Stimulated activated naive CD8-positive, alpha-beta T cell treated with anti-CD3 and anti-CD28 coated beads, Interleukin-15, Interleukin-2, amounts not matched to agents 100 U/mL and 50 U/mL, for 24 hours (primary cell): ENCODE measurements around the gene MOGAT1.
"Not testable (repeated sequence)": the region's sequence is repeated elsewhere in the genome, so short reads cannot be mapped to it uniquely, and the experiment has no call there.

ENCODE experiments used
- ATAC-seq: fragments of 150-1000 bp; cut with Tn5 transposase; one replicate; pipeline ENCODE4 v1.10.0; 2021
- DNase-seq: peaks from one replicate; pipeline ENCODE4 v3.0.0; 2021

MOGAT1 gene

DNA sequence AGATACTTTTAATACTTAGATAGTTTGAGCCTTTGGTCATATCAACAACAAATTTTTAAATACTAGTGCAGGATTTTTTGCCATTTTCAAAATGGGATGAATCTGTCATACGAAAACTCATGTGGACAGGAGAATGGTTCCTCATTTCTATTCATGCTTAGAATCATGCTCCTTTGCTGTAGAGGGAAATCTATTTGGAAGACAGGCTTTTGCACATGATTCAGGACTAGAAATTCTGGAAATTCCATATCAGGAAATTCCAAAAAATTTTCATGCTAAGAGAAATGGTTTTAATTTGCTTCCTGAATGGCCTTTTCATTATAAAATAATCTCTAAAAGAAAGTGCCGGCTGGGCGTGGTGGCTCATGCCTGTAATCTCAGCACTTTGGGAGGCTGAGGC is 39.3 kb downstream of the MOGAT1 start:
- ATAC-seq (no peak), DNase-seq (no peak)

DNA sequence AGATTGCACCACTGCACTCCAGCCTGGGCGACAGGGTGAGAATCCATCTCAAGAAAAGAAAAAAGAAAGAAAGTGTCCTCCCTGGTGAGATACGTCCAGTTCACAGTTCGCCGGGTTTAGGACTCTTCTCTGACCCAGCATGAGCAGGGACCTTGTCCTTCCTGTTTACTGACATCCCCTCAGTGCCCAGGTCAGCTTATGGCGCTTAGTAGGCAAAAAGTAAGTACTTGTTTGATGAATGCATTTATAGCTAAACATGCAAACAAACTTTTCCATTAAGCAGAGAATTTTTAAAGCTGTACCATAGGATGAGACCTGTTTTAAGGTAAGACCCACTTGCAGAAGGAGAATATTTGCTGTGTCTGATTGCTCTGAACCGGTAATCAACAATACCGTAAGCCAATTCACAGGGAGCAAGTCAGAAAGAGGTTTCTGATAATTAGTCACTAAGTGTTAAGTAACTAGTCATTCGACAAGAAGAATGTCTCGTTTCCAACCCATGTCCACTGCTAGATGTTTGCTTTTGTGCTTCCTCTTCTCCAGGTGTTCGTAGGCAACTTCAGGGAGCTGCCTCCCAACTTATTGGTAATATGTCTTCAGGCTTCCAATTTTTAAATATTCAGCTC is 40.0 kb downstream of the MOGAT1 start:
- ATAC-seq, result no peak
- DNase-seq, result no peak

DNA sequence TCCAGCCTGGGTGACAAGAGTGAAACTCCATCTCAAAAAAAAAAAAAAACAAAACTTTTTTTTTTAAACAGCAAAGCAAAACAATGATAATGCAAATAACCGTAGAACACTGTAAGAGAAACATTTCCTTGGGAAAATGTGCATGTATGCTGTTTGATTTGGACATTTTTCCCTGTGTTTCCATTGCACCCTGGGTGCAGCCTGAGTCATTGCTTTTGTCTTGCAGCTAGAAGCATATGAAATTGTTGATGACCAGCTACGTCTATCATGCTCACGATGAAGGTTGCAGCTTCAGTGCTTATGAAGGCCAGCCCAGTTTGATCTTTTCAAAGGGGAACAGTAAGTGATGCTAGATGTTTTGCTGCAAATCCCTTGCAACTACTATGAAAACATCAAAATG is 41.5 kb downstream of the MOGAT1 start:
- DNase-seq (no peak), ATAC-seq (no peak)

DNA sequence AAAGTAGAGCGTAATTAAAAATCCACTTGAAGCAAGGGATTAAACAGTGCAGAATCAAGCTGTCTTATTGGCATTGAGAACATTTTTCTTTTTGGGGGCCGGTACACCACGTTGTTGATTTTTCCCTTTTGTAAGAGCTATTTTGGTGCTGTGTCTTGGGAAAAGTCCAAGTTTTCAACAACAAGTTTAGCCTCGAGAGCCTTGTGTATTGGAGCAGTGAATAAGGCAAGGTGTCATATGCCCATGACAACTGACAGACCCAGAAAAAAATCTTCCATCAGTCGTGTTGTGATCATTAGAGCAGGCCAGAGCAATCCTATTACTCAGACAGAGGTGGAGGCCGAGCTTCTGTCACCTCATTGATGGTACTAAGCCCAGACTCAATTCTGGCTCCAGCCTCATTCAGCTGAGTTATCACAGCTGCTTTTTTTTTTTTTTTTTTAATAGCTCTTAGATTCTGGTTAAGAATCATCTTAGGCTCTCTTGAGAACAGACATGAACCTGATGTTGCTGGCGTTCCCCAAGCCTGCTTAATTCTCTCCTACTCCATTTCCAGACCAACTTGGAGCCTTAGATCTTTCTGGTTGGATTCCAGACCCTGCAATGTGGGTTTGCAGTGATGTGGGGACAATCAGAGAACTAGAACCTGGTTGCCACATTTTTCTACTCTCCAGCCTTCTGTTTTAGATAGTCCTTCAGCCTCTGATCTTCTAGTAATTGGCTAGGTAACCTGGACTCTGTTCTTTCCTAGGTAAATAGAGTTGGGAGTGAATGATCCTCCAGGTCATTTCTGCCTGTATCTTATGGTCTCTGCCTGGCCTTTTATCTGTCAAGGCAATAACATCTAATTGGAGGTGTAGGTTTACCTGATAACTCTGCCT is 43.1 kb downstream of the MOGAT1 start:
- ATAC-seq (no peak), DNase-seq (no peak)

DNA sequence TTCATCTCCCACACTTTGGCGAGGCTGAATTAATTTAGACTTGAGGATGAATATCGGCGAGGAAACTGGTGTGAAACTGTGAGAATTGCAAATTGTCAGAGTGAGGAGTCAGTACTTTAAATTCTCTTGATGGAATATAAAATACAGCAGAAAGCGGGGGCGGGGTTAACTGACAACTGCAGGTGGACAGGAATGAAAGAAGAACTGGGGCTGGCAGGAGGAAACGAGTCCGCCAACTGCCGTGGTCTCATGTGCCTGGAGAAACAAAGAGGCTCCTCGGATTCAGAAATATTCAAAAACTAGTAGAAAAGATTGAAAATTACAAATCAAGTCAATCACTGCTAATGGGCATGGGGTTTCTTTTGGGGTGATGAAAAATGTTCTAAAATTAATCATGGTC is 44.3 kb downstream of the MOGAT1 start:
- DNase-seq, result no peak
- no peak for ATAC-seq

DNA sequence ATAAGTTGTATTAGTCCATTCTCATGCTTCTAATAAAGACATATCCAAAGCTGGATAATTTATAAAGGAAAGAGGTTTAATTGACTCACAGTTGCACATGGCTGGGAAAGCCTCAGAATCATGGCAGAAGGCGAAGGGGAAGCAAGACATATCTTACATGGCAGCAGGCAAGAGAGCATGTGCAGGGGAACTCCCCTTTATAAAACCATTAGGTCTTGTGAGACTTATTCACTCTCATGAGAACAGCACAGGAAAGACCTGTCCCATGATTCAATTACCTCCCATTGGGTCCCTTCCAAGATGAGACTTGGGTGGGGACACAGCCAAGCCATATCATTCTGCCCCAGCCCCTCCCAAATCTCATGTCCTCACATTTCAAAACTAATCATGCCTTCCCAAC is 48.3 kb downstream of the MOGAT1 start:
- not testable (repeated sequence) for DNase-seq, ATAC-seq

DNA sequence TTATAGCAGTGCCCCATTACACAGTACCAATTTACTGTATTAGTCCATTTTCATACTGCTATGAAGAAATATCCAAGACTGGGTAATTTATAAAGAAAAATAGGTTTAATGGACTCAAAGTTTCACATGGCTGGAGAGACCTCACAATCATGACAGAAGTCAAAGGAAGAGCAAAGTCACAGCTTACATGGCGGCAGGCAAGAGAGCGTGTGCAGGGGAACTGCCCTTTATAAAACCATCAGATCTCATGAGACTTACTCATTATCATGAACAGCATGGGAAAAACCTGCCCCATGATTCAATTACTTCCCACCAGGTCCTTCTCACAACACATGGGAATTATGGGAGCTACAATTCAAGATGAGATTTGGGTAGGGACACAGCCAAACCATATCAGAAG is 50.1 kb downstream of the MOGAT1 start:
- ATAC-seq, DNase-seq: not testable (repeated sequence)

DNA sequence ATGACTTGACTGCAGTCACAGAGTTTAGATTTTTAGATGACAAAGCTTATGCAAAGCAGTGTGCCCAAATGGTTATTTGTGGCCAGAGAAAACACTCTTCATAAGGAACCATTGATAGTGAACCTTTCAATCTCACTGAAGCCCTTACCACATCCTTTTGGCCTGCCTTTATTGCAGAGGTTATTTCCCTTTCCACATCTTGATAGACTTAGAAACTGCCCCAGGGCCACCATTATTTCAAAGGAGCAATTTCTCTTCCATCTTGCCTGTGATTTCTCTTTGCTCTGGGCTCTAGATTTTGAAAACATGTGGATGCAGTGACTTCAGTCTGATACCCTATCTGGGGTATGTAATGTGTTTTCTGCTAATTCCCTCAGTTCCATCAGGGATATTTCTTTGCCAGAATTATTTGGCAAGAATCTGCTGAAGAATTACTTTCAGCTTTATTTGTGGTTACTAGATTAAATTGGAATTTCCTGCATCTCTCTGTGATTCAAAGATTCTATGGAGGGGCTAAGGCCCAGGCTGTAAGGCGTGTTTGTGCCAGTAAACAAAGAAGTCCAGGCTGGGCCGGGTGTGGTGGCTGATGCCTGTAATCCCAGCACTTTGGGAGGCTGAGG is 51.0 kb downstream of the MOGAT1 start:
- no peak for DNase-seq
- no peak for ATAC-seq

DNA sequence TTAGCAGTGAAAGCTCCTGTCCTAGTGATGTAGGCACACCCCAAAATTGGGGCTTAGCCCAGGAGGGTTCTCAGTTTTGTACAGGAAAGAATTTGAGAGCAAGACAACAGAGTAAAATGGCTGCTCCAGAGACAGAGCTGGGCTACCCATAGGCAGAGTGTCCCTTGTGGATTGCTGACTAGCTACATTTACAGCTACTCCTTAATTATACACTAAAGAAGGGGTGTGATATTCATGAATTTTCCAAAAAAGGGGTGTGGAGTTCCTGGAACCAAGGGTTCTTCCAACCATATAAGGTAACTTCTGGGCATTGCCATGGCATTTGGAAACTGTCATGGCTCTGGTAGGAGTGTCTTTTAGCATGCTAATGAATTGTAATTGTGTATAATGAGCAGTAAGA is 52.8 kb downstream of the MOGAT1 start:
- DNase-seq, result no peak
- no peak for ATAC-seq

DNA sequence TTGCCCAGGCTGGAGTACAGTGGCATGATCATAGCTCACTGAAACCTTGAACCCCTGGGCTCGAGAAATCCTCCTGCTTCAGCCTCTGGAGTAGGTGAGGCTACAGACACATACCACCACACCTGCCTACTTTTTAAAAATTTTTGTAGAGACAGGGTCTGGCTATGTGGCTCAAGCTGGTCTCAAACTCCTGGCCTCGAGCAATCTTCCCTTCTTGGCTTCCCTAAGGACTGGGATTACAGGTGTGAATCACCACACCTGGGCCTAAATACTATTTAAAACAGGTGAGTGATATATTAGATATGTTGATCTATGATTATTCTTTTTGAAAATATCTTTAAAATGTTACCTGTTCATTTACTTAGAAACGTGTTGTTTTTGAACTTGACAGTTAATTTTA is 57.2 kb downstream of the MOGAT1 start:
- no peak for DNase-seq
- ATAC-seq, result no peak

DNA sequence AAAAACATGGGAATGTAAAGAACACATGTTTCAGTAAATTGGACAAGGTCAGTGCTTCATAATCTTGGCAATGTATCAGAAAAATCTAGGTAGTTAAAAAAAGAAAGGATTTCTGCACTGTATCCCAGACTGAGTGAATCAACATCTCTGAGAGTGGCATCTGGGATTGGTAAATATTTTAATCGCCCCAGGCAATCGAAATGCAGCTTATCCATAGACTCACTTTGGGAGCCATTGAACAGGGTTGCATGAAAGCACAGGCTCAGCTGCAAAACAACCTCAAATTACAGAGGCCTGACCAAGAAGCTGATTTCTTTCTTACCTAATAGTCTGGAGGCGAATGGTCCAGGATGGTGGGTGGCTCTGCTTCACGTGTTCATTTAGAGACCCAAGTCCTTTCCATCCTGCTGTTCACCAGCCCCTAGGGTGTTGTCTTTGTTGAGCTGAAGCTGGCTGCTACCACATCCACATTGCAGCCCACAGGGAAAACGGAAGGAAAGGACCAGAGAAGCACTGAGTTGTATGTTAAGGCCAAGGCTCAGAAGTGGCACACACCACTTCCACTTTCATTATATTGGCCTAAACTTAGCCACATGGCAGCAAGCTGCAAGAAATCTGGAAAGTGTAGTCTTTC is 59.0 kb downstream of the MOGAT1 start:
- ATAC-seq (no peak), DNase-seq (no peak)

DNA sequence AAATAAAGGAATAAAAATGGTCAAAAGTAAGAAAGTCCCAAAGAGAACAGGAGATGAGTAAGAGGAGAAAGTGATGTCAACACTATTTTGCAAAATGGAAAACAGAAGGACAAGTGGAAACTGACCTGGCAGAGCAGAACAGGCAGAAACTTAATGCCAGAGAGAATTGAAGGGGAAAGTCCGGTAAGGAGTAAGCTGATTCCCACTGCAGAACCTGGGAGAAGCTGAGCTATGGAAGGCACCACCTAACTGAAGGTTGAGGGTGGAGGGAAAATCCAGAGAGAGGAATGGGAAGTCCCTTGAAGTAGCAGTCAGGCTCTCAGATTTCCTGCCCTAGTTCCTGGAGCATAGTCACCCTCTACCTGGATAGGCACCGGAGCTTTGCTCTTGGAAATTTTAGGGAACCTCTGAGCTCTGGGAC is 59.8 kb downstream of the MOGAT1 start:
- ATAC-seq (no peak), DNase-seq (no peak)

DNA sequence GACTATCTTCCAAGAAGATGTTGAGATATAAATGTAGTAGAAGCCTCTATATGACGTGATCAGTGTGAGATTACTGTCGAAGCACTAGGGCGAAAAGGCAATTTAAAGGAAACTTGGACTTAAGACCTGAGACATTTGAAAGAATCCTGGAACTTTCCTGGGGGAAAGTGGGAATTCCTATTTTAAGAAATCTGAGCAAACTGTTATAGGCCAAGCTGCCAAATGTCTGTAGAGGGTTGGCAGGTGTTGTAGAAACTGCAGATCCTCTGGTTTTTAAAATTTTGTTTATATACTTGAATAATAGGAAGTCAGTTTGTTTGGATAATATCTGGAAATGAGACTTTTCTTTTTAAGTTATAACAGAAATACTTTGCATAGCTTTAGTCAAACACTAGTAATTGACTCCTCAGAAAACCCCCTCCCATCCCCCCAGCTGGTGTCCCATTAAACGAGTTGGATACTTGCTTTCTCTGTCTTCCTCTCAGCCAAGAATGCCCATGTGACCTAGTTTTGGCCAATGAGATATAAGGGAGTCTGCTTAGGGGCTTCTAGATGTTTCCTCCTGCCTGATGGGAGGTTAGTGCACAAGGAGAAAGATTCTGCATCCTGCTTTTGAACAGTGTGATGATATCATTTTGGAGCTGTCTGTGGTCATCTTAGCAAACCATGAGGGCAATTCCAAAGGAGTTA is 61.2 kb downstream of the MOGAT1 start:
- DNase-seq, result no peak
- ATAC-seq, result no peak

DNA sequence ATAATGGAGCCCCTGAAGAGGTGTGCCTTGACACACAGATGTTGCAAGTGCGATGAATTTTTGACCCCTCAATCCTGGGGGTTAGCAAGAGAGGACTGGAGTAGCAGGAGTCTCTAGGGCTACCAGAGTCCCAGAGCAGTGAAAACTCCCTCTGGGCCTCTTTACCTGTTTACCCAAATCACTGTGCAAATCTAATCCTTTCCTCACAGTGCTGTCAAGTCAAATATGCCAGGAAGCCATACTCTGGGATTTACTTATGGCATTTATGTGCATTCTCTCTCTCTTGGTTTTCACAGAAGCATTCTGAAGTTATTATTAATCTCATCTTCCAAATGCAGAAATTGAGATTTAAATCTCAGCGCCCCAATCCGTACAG is 62.0 kb downstream of the MOGAT1 start:
- DNase-seq (no peak), ATAC-seq (no peak)

DNA sequence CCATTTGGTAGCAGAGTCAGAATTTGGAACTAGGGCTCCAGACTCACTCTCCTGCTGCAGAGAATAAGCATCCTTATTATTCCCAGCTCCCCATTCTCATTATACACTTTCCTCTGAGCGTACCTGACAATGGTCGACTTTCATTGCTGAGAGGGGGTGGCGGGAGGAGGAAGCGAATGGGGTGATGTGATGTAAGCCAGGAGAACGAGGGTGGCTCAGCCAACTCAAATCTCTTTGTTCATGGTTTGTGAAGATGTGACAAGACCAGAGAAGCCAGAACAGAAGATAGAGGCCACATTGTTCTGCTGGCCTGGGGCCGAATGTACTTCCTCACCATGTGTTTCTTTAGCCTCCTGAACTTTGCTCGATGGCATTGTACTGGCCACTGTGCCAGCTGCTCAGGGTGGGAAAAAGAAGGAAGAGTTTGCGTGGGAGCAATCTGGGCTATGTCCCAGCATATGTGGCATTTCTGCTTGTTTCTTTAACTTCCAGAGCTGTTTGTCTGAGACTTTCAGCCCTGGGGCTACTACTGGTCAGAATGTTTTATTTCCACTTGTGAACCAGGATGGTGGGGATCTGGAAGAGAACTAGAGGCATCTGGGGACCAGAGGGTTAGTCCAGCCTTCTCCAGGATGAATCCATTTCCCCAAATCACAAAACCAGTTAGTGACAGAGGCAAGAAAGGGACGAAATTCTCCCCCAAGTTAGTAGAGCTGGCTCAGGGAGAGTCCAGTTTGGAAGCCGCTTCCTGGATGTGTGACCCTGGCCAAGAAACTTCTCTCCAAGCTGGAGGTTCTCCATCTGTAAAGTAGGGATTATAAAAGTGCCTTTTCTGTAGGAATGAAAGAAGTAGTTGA is 62.6 kb downstream of the MOGAT1 start:
- ATAC-seq (no peak), DNase-seq (no peak)

DNA sequence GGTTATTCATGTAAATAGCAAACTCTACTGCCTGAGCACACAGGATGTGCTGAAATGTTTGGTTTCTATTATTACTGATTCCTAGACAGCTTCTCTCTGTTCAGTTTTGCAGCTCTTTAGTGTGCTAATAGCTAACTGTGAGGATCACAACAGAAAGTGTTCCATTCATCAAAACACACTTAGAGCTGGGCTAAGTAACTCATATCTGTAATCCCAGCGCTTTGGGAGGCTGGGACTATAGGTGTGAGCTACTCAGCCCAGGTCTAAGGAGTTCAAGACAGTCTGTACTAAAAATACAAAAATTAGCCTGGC is 63.2 kb downstream of the MOGAT1 start:
- ATAC-seq (no peak), DNase-seq (no peak)

DNA sequence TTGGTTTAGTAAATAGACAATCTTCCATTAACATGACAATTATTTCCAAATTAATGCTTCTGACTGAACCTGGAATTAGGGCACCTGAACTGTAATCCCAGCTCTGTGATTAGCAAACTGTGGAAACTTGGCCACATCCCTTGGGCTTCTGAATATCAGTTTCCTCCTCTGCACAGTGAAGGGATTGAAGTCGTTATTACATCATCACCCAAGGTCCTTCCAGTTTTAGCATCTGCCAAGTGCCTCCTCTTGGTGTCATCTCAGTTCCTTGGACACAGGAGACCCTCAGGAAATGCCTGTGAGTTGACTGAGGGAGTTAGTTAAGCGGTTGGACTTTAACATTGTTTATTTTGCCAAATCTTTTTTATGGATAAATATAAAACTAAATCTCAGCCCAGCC is 64.8 kb downstream of the MOGAT1 start:
- DNase-seq (no peak), ATAC-seq (no peak)

DNA sequence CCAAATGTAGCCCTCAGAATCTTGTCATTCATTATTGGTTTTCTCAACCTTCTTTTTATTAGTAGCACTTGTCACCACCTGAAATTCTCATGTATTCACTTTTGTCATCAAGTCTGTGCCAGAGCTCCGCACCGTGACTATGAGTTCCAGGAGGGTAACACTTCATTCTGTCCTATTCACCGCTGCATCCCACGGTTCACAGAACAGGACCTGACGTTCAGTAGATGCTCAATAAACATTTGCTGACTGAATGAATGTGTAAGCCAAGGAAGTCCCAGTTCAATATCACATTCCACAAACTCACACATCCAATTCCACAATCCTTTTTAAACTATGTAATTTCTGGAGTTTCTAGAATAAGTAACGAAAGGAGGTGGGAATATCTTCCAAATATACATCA is 65.5 kb downstream of the MOGAT1 start:
- DNase-seq (no peak), ATAC-seq (no peak)

DNA sequence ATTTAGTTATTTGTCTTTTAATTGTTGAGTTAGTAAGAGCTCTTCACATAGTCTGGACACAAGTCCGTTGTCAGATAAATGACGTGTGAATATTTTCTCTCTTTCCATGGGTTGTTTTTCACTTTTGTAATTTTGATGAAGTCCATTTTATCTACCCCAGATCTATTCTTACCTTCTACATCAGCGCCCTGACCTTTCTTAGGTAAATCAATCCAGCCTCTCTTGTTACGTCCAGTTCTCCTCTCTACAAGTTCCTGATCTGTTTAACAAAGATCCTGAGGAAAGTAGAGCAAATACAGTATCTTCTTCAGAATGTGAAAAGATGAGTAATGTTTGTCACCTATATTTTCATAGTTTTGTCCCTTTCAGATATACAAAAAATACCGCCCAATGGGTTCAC is 66.9 kb downstream of the MOGAT1 start:
- DNase-seq (no peak), ATAC-seq (no peak)

DNA sequence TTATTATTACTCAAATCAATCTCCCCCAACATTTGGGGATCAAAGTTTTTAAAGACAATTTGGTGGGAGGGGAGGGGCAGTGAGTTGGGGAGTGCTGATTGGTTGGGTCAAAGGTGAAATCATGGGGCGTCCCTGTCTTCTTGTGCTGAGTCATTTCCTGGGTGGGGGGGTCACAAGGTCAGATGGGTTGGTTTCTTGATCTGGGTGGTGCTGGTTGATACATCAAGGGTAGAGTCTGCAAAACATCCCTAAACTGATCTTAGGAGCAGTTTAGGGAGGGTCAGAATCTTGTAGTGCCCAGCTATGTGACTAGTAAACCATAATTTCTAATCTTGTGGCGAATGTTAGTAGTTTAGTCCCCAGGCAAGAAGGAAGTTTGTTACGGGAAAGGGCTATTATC is 67.4 kb downstream of the MOGAT1 start:
- DNase-seq (no peak), ATAC-seq (no peak)

DNA sequence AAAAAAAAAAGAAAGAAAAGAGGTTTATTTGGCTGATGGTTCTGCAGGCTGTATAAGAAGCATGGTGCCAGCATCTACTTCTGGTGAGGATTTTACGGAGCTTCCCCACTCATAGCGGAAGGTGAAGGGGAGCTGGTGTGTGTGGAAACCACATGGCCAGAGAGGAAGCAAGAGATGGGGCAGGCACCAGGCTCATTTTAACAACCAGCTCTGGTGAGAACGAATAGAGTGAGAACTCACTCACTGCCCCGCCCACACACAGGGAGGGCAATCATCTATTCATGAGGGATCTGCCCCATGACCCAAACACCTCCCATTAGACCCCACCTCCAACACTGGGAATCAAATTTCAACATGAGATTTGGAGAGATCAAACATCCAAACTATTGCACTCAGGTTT is 68.5 kb downstream of the MOGAT1 start:
- ATAC-seq (no peak), DNase-seq (no peak)
